NCI-H1092 (cell line): Measurements from ENCODE around the gene ARHGEF7.
"Not testable (repeated sequence)": the region's sequence is repeated elsewhere in the genome, so short reads cannot be mapped to it uniquely, and the experiment has no call there.

Source experiments
- DNase-seq: peaks from one replicate; lab custom pipeline; 2025; lab: John Stamatoyannopoulos, UW

The ARHGEF7 gene

GRCh38 chr13:111115061-111115964 is at the start of gene ARHGEF7:
TSS of gene ARHGEF7 (plus strand) at chr13:111115310. CDS start at chr13:111115527, 217 bp downstream.
- DNase-seq = peak; percentile 34

- DNase-seq = no peak
Observed at GRCh38 chr13:111065698-111066097, 49.4 kb upstream of the ARHGEF7 start.

DNA sequence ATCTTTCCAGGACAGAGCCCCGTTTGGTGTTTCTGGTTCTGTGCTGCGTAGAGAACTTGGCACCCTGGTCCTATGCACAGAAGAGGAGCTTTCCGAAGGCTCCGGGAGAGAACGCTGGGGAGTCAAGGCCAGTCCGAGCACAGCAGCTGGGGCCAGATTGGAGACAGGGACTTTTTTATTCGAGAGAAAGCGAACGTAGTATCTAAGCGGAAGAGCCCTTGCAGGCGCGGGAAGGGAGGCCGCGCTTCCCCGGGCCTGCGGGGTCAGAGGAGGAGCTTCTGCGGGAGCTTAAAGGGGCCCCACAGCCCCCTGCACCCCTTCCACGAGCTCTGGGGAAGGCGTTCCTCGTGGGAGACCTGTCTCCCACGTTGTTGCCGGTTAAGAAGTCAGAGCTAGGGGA is 48.6 kb upstream of the ARHGEF7 start:
- no peak for DNase-seq

- no peak for DNase-seq
Observed at GRCh38 chr13:111068009-111068350, 47.1 kb upstream of the ARHGEF7 start.

DNA sequence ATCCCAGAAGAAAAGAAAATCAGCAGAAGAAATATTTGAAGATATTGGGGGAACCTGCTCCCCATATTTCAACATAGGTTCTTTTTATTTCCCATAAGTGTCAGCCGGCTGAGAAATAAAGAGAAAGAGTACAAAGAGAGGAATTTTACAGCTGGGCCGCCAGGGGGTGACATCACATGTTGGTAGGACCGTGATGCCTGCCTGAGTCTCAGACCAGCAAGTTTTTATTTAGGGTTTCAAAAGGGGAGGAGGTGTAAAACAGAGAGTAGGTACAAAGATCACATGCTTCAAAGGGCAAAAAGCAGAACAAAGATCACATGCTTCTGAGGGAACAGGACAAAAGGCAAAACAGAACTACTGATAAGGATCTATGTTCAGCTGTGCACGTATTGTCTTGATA is 44.0 kb upstream of the ARHGEF7 start:
- not testable (repeated sequence) for DNase-seq

DNA sequence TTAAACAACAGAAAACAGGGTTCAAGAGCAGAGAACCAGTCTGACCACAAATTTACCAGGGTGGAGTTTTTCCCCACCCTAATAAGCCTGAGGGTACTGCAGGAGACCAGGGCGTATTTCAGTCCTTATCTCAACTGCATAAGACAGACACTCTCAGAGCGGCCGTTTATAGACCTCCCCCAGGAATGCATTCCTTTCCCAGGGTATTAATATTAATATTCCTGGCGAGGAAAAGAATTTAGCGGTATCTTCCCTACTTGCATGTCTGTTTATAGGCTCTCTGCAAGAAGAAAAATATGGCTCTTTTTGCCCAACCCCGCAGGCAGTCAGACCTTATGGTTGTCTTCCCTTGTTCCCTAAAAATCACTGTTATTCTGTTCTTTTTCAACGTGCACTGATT is 43.6 kb upstream of the ARHGEF7 start:
- not testable (repeated sequence) for DNase-seq

GRCh38 chr13:111074826-111075225 is 40.3 kb upstream of the ARHGEF7 start:
- DNase-seq = no peak

DNA sequence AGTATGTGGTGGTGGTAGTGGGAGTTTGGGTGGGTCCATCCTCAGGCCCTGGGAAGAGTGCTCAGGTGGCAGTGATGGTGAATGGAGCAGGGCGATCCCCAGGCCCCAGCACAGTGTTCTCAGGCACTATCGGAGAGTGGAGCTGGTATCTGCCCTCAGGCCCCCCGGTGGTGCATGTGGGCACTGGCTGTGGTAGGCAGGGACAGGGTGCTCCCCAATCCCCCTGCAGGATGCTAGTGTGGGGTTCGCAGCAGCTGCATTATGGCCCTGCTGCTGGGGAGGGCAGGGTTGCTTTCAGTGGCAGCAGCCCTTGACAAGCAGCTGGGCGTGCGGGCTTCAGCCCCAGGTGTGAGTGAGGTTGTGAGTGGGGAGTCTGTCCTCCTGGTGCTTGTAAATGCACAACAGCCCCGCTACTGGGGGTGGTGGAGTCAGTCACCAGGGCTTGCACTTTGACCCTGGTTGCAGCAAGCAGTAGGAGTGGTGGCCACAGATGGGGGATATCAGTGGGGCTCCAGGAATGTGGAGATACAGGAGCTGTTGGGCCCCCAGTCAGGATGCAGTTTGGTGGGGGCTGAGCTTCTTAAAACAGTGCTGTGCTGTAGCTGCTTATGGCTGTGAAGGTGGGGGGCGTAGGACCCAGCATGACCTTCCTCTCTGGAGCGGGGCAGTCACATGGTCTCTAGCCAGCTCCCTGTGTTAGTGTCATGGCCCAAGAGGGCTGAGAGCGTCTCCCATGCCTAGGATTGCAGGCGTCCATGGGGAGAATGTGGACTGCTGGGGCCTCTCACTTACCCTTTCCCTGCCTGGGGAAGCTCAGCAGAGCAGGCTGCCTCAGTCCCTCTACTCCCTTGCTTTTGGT is 38.7 kb upstream of the ARHGEF7 start:
- no peak for DNase-seq

DNA sequence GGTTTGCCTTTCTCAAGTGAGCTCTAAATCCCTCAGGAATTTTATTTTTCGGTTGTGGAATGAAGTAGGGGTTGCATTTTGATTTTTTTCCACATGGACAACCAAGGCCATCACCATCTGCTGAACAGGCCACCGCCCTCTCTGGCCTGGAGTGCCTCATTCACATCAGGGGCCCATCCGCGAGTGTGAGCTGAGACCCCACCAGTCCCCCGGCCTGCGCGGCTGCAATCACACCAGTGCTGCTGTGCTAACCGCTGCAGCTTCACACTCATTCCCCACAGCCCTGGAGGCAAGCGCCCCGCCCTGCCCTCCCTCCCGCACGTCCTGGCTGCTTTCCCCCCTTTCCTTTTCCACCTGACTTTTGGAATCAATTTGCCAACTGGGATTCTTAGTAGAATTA is 35.7 kb upstream of the ARHGEF7 start:
- DNase-seq = no peak

DNA sequence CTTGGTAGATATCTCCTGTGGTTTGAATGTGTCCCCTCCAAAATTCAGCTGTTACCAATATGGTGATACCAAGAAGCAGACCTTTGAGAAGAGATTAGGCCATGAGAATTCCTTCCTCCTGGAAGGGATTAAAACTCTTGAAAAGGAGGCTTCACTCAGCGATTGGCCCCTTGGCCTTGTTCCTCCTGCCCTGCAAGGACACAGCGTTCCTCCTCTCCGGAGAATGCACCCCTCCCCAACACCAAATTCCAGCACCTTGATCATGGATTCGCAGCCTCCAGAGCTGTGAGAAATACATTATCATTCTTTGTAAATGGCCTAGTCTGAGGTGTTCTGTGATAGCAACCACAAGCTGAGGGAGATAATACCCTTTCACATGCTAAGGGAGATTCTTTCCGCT is 34.5 kb upstream of the ARHGEF7 start:
- no peak for DNase-seq

- no peak for DNase-seq
Observed at GRCh38 chr13:111082240-111082639, 32.9 kb upstream of the ARHGEF7 start.

DNA sequence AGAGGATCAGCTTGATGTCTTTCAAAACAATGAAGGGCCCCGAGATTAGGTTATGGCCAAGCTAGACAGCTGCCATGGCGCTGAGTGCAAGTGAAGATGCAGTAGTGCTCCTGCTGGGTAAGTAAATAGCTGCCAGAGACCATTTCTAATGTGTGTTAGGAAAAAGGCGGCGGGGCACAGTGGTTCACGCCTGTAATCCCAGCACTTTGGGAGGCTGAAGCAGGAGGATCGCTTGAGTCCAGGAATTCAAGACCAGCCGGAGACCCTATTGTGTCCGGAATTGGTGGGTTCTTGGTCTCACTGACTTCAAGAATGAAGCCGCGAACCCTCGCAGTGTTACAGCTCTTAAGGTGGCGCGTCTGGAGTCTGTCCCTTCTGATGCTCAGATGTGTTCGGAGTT is 32.3 kb upstream of the ARHGEF7 start:
- not testable (repeated sequence) for DNase-seq

DNA sequence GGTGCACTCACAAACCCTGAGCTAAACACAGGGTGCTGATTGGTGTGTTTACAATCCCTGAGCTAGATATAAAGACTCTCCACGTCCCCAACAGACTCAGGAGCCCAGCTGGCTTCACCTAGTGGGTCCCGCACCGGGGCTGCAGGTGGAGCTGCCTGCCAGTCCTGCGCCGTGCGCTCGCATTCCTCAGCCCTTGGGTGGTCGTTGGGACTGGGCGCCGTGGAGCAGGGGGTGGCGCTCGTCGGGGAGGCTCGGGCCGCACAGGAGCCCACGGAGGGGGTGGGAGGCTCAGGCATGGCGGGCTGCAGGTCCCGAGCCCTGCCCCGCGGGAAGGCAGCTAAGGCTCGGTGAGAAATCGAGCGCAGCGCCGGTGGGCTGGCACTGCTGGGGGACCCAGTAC is 31.4 kb upstream of the ARHGEF7 start:
- not testable (repeated sequence) for DNase-seq

DNA sequence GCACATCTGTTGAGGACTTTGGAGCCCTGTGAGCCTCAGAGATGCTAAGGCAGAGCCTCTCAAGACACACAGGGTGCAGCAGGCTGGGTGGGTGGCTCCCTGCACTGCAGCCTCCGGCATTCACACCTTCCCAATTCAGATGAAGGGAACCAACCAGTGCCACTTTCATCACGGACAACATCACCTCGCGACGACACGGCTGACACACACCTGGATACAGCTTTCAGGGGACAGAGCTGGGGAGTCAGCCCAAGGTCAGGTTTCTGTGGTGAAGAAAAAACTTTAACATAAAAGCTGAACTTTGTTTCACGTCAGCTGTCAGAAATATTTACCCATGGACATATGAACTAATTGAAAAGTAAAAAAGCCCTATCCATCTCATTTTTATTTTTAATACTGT is 24.9 kb upstream of the ARHGEF7 start:
- no peak for DNase-seq

DNA sequence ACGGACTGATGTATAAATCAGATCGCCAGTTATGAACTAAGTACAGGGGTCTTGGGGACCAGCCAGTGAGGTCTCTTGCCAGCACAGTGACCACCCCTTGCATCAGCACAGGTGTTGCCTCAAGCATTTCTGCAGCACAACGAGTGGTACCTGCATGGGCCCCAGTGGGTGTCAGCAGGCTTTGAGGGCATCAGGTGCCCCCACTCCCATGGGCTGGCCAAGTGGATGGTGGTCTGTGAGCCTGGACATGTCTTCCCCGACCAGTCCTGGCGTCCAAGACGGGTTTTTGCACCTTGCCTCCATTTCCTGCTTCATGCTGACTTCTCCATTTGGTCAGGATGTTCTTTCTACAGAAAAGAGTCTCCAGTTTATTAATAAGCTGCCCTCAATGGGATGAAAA is 22.4 kb upstream of the ARHGEF7 start:
- DNase-seq = no peak

DNA sequence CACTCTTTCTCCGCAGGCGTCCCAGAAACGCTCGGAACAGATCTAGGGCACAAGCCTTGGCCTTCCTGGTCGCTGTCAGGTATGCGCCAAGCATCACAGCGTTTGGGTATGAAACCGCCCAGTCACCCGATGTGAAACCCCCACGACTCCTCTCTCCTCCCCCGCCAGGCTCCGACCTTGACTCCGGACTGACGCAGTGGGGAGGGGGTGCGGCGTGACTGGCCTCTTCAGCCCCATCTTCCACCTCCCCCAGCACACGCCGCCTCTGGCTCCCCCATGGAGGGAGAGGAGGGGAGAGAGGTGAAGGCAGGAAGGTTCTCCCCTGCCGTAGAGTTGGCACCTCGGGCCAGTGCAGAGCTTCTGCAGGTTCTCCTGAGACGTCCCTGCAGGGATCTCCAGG is 22.0 kb upstream of the ARHGEF7 start:
- no peak for DNase-seq

DNA sequence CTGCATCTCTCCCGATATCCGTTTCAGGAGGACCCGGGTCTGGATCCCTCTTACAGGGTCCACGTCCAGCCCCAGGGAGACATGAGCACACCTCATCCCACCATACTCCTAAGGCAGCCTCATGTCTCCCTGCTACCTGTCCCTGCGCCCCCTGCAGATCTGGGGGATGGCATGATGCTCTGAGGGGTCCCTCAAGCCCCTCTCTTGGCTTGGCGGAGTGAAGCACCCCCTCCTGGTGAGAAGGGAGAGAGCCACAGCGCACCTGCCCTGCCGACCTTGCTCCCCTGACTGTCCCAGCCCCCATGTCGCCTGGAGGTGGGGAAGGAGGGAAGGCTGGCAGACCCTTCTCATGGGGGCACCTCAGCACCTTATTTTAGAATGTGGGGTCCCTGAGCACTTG is 21.5 kb upstream of the ARHGEF7 start:
- DNase-seq = no peak

GRCh38 chr13:111095031-111095840 is 19.9 kb upstream of the ARHGEF7 start:
- peak; percentile 20 for DNase-seq

GRCh38 chr13:111095911-111096501 is 19.1 kb upstream of the ARHGEF7 start:
- no peak for DNase-seq

GRCh38 chr13:111099290-111099689 is 15.8 kb upstream of the ARHGEF7 start:
- no peak for DNase-seq

GRCh38 chr13:111110054-111110453 is 5.1 kb upstream of the ARHGEF7 start:
- DNase-seq = no peak
